Panc1 (cell line): ENCODE measurements around the gene TIGD6. TPM values are rescaled to one million over a fixed set of nuclear protein-coding genes. Genes with fewer than 3 reads are reported as not detected.

Experiments used
- ATAC-seq: fragments of 200-7000 bp; cut with Tn5 transposase; 2 replicates; pipeline ENCODE4 v1.9.1; 2020; ENCODE audit warnings: mild to moderate bottlenecking, moderate library complexity
- BruUV-seq: library from RNA; stranded (reverse); fragments of 400-500 nt; replicated peaks from 2 replicates; lab custom pipeline; 2021; lab: Mats Ljungman, UMichigan
- CTCF ChIA-PET: fragments of 300-600 bp; sonication (Branson Sonifier 250); formaldehyde crosslinking; loops from one replicate; lab custom pipeline; 2022; ENCODE audit warnings: antibody characterized with exemption; lab: Charles Lee
- POLR2A ChIA-PET: fragments of 300-600 bp; sonication (Branson Sonifier 250); formaldehyde crosslinking; loops from one replicate; lab custom pipeline; 2022; ENCODE audit warnings: antibody characterized with exemption; lab: Charles Lee
- DNase-seq: peaks from one replicate; pipeline ENCODE4 v3.0.0-alpha.2; 2010; ENCODE audit warnings: low read depth, low spot score
- H3K27ac ChIP-seq: 2 replicates; pipeline ENCODE4 v1.5.1; 2011; ENCODE audit warnings: mild to moderate bottlenecking, low read length, inconsistent platforms
- H3K27me3 ChIP-seq: fragments of 200-500 bp; sonication (Bioruptor generic); 2 replicates; pipeline ENCODE4 v1.6.0; 2014; ENCODE audit warnings: low read length, inconsistent platforms; ENCODE audit not compliant: control insufficient read depth, insufficient read depth
- H3K36me3 ChIP-seq: fragments of 200-500 bp; sonication (Bioruptor generic); 2 replicates; pipeline ENCODE4 v1.5.1; 2014; ENCODE audit warnings: inconsistent platforms, mild to moderate bottlenecking, low read length, moderate library complexity; ENCODE audit not compliant: control insufficient read depth, insufficient read depth
- H3K4me1 ChIP-seq: 2 replicates; pipeline ENCODE4 v1.5.1; 2011; ENCODE audit warnings: inconsistent platforms, mild to moderate bottlenecking, low read length, moderate library complexity; ENCODE audit not compliant: control insufficient read depth, insufficient read depth
- H3K4me3 ChIP-seq, 2 experiments: 2 replicates each; pipeline ENCODE4 v1.5.1; 2011 to 2012; ENCODE audit warnings: low read depth in 2 of 2, low read length in 2 of 2, mild to moderate bottlenecking in 2 of 2, inconsistent platforms in 1 of 2, moderate library complexity in 1 of 2
- H3K9me3 ChIP-seq: fragments of 200-500 bp; sonication (Bioruptor generic); 2 replicates; pipeline ENCODE4 v1.5.1; 2014; ENCODE audit warnings: low read depth, mild to moderate bottlenecking, inconsistent platforms, low read length, moderate library complexity; ENCODE audit not compliant: control insufficient read depth, insufficient read depth
- POLR2AphosphoS5 ChIP-seq: IDR thresholded peaks from 2 replicates; pipeline ENCODE4 v1.6.1; 2012; ENCODE audit warnings: mild to moderate bottlenecking, low read depth, low read length, moderate library complexity
- REST ChIP-seq, 2 experiments: IDR thresholded peaks; 2 replicates each; pipeline ENCODE4 v1.6.1; 2011 to 2012; ENCODE audit warnings: low read depth in 2 of 2, control low read depth in 1 of 2, low read length in 1 of 2, mild to moderate bottlenecking in 1 of 2, moderate library complexity in 1 of 2; ENCODE audit not compliant: insufficient read depth in 1 of 2
- SIN3A ChIP-seq: IDR thresholded peaks from 2 replicates; pipeline ENCODE4 v1.6.1; 2012; ENCODE audit warnings: low read depth, mild to moderate bottlenecking, low read length, moderate library complexity, borderline replicate concordance; ENCODE audit not compliant: insufficient read depth
- TCF7L2 ChIP-seq: IDR thresholded peaks from 2 replicates; pipeline ENCODE4 v1.6.1; 2011; ENCODE audit warnings: mild to moderate bottlenecking, low read depth, low read length, inconsistent platforms
- in situ Hi-C: cut with HindIII; loops from 2 replicates; pipeline ENCODE4 v1.10.0; 2016; ENCODE audit warnings: low sequenced_read_pairs, low pct_unique_long_range_greater_than_20kb
- intact Hi-C: fragments of 100-400 bp; cut with micrococcal nuclease; formaldehyde crosslinking; loops from one replicate; pipeline ENCODE4 v1.10.0; 2022; ENCODE audit not compliant: unreplicated experiment
- total RNA-seq: library from RNA; stranded (reverse); gene quantifications from one replicate; pipeline ENCODE4 v1.2.1, GENCODE V29; 2021; ENCODE audit not compliant: unreplicated experiment
- TF ChIP-seq, protein P1 (sequence below): fragments of 450-650 bp; IDR thresholded peaks from 2 replicates; pipeline ENCODE4 v1.5.1; 2017; ENCODE audit warnings: mild to moderate bottlenecking

Gene TIGD6
- total RNA-seq, 1 experiment from 2014 or later, result 7.1 TPM

DNA sequence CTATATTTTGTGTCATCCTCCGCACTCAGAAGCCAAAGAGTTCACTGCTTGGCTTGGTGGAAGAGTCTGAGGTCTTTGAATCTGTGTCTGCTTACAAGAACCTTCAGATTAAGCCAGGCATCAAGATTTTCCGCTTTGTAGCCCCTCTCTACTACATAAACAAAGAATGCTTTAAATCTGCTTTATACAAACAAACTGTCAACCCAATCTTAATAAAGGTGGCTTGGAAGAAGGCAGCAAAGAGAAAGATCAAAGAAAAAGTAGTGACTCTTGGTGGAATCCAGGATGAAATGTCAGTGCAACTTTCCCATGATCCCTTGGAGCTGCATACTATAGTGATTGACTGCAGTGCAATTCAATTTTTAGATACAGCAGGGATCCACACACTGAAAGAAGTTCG lies 19.2 kb downstream of the TIGD6 start:
- CTCF ChIA-PET, result interaction anchor here (0.6 kb wide), 1 partner anchor 364 kb away, joined by 3 read pairs; no protein-coding TSS in a partner anchor
- ATAC-seq, result no peak

GRCh38 chr5:149979896-149980295 lies 20.6 kb downstream of the TIGD6 start:
- TF ChIP-seq POLR2AphosphoS5 (no peak), TCF7L2 (no peak), SIN3A (no peak), REST (IDR thresholded peaks at IDR 0.05; ENCODE audit: insufficient read depth in 1 of 2, low read depth in 2 of 2, low read length in 1 of 2) (no peak)
- TF ChIP-seq, protein P1, sequence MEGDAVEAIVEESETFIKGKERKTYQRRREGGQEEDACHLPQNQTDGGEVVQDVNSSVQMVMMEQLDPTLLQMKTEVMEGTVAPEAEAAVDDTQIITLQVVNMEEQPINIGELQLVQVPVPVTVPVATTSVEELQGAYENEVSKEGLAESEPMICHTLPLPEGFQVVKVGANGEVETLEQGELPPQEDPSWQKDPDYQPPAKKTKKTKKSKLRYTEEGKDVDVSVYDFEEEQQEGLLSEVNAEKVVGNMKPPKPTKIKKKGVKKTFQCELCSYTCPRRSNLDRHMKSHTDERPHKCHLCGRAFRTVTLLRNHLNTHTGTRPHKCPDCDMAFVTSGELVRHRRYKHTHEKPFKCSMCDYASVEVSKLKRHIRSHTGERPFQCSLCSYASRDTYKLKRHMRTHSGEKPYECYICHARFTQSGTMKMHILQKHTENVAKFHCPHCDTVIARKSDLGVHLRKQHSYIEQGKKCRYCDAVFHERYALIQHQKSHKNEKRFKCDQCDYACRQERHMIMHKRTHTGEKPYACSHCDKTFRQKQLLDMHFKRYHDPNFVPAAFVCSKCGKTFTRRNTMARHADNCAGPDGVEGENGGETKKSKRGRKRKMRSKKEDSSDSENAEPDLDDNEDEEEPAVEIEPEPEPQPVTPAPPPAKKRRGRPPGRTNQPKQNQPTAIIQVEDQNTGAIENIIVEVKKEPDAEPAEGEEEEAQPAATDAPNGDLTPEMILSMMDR, result no peak
- in situ Hi-C loops, result no loop called here
- CTCF ChIA-PET, result no interaction called here

More for the DNA sequence above, 19.2 kb downstream of the TIGD6 start:
- POLR2A ChIA-PET, result interaction anchor here (0.6 kb wide), 2 partner anchors 298 to 500 kb away, joined by 3 read pairs; no protein-coding TSS in a partner anchor
- no peak for DNase-seq
- H3K4me3 ChIP-seq, result no peak overlapping the region
- peaks cover 3% of the 10 kb centered on the region; the same call in 1 of the 2 replicates for H3K4me1 ChIP-seq
- intact Hi-C loops (no loop called here), in situ Hi-C loops (no loop called here)
- peaks cover 31% of the 10 kb centered on the region for H3K36me3 ChIP-seq
- H3K27ac ChIP-seq, result no peak overlapping the region
- no TSS peak for BruUV-seq
- TF ChIP-seq, protein P1, result no peak
- TF ChIP-seq SIN3A, result no peak
- no peak for TF ChIP-seq POLR2AphosphoS5
- TF ChIP-seq REST (IDR thresholded peaks at IDR 0.05; ENCODE audit: insufficient read depth in 1 of 2, low read depth in 2 of 2, low read length in 1 of 2), result no peak
- TF ChIP-seq TCF7L2, result no peak
- H3K27me3 ChIP-seq, result no peaks in the 10 kb centered on the region
- H3K9me3 ChIP-seq, result no peaks in the 10 kb centered on the region

More at GRCh38 chr5:149979896-149980295, 20.6 kb downstream of the TIGD6 start:
- Histone ChIP-seq H3K27ac (no peak overlapping the region), H3K27me3 (no peaks in the 10 kb centered on the region), H3K4me3 (no peak overlapping the region), H3K4me1 (peaks cover 3% of the 10 kb centered on the region; the same call in 1 of the 2 replicates), H3K9me3 (no peaks in the 10 kb centered on the region), H3K36me3 (peaks cover 31% of the 10 kb centered on the region)
- POLR2A ChIA-PET, result no interaction called here
- ATAC-seq (no peak), DNase-seq (no peak)
- intact Hi-C loops, result no loop called here
- no TSS peak for BruUV-seq
